HUDEP-2 (cell line): ENCODE data around the gene MEIKIN.

Experiments used
- DNase-seq, 76 experiments: peaks; one replicate each; lab custom pipeline; 2025; ENCODE audit not compliant: unreplicated experiment in 76 of 76; lab: John Stamatoyannopoulos, UW

MEIKIN gene

DNA sequence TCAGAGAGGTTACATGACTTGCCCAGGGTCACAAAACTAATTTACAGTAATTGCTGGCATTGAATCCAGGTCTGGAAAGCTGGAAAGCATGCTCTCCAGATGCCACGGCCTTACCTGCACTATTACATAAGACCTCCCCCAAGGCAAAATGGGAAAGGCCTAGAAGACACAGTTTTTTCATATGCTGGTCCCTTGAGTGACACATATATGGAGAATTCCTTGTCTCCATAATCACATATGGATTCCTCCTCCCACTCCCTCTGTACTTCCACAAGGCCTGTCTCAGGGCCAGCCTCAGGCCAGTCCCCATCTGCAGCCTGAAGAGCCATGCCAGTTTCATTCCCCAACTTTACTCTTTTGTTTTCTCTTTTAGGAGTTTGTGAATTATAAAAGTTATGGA is 28.6 kb upstream of the MEIKIN start:
- no peak for DNase-seq

- no peak for DNase-seq
Measured at GRCh38 chr5:131973089-131973712, 27.7 kb upstream of the MEIKIN start.

DNA sequence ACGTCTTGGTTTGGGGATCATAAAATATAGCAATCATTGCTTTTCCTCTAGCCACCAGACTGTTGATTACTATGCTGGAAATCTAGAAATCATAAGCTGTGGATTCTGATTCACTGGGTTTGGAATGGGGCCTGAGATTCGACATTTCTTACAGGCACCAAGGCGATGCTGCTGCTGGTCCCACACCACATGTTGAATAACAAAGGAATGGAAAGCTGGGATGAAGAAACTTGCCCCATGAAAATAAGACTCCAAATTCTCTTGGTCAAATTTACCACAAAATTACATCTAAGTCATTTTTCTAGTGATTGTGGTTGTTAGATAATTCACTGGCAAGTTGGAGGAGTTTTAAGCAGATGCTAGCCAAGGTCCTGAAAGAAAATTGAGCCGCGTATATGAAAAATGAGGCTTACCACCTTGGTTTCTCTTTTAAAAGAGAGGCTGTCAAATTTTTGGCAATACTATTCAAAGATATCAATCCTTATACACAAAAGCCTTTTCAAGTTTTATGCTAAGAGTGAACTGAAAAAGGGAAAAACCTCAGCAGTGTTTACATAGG is 23.0 kb upstream of the MEIKIN start:
- DNase-seq: no peak

DNA sequence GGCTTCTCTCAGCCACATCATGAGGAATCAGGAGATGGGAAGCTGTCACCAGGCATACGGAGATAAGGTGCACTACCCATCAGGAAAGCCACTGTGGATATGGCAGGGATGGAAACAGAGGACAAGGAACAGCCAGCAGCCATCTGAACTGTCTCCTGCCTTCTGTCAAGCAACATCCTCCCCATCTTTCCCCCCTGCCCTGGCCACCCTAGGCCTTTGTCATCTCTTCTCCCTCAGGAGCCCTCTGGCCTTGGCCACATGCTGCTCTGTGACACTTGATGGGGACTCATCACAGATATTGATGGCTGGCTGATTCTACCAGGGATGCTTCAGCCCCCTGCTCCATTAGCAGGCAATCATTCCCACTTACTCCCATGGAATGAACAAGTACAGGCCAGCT is 21.1 kb upstream of the MEIKIN start:
- DNase-seq: no peak

GRCh38 chr5:131965826-131966415 is 20.5 kb upstream of the MEIKIN start:
- no peak for DNase-seq

DNA sequence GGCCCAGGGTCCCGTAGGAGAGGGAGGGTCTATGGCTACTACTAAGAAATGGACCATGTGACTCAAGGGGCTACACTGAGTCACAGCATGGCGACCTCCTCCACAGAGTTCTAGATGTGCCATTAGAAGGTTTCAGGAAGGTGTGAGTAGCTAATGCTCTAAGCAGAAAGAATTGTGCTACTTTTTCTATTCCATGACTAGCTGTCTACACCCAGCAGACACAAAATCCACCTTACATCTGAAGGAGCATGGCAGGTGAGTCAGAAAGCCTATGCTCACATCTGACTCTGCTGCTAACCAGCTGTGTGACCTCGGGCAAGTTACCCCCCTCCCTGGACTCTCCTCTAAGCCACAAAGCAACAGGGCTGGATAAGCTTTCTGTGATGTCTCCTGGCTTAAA is 14.4 kb upstream of the MEIKIN start:
- DNase-seq: no peak

DNA sequence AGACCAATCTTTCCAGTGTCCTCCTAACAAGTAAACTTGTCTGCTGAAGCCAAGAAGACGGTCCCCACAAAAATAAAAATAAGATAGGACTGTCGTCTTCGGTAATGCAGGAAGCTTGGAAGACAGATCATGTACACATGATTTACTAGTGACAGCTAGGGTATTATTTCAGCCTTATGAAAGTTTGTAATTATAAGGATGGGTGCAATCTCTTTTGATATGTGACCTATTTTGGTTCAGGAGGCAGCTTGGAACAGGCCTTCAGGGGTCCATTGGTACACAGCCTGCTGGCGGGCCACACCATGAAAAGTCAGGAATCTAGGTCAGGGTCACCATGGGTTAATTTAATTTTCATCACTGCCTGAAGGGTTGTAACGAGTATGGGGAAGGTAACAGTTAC is 13.7 kb upstream of the MEIKIN start:
- no peak for DNase-seq

DNA sequence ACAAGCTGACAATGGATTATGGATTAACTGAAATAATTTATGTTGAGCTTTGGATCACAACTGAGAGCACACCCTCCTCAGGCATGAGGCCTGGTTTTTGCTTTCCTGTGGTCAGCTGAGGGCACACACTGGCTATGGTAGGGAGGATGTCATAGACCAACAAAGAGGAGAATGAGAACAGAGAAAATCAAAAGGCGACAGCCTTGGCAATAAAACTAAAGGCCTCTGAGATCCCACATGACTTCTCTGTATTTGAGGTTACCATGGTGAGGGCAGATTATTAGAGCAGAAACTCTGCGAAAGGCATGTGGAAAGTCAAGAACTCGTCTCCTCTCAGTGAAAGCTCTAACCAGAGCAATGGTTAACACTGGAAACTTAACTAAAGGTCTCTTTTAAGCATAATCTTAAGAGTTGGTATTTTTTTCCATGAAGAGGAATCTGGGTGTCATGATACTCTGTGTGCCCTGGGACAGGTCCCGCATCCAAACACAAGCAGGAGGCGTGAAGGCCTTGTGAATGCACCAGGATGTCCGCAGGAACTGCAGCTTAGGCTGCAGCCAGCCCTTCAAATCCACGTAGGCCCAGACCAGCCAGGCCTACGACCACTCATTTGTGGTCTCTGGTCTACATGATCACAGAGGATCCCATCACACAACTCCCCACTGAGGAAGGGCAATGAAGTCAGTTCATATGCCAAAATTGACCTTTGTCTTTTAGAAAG is 12.4 kb upstream of the MEIKIN start:
- no peak for DNase-seq

- DNase-seq: no peak
Measured at GRCh38 chr5:131953969-131954368, 8.5 kb upstream of the MEIKIN start.

DNA sequence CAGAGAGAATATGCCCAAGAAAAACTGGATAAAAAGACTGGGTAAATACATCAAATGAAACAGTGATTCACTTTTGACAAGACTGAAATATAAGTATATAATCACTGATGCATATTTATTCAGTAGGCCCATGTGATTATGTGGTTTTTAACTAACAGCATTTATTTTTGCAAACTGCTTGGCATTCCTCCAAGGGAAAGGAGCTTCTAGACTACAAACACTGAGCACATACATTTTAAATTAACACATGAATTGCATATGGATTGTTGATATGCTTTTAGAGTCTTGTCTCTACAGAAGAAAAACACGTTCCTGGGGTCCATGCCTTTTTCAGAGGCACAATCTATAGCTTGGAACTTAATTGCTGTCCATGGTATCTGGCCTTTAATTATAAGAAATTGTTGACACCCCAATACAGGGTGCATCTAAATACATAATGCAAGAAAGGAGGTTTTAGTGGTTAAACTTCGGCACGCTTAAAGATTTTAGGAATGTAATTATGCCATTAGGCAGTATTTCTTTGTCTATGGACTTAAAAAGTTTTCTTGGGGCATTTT is 6.9 kb upstream of the MEIKIN start:
- DNase-seq: no peak

DNA sequence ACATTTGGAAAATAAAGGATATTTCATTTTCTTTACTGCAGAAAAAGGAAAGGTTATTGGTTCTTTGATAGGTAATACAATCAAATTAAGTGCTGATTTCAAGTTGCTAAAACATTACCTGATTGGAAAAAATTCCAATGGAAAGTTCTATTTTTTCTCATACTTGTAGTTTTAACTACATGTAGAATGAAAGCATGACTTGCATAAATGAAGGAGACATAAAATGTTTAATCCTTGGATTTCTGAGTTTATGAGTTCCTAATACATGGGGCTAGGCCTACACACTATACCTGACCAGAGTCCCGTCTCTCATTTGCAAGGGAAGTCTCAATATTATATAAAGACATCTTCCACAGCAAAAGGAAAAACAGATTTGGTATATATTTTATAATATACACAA is 5.2 kb upstream of the MEIKIN start:
- no peak for DNase-seq

GRCh38 chr5:131947445-131947844 is 2.0 kb upstream of the MEIKIN start:
- no peak for DNase-seq

DNA sequence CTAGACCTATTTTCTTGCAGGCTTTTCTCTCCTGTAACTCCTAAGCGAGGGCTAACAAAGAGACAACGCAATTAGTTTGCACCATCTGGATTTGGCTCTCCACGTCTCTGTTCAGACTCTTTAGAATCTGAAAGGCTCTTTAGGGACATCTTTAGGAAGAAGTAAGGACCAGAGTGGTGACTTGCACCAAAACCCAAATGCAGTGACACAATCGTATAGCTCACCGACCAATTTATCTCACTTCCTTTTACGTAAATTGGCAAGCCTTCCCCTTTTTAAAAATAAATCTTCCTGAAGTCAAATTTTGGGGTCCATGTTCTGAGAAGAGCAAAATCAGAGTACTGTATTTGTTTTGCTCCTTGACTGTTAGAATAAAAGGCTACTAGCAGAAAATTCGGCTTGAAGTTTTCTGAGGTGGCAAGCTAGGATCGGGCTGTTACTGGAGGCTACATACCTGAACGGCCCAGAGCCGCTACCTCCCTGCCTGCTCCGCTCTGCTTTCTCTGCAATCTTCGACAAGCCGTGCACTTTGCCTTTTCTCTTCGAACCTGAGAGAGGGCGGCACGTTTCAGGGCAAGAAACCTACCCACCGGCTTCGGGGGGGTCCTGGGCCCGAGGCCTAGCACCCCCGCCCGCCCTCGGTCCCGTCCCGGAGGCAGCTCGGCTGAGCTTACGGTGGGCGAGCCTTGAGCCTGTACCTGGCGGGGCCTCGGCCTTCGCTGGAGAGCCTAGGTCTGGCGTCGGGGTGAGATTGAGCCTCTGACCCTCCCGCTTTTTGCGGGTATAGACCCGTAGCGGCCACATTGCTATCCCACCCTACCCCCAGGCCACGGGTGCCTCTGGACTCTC is 537 bp downstream of the MEIKIN start:
- DNase-seq: no peak

DNA sequence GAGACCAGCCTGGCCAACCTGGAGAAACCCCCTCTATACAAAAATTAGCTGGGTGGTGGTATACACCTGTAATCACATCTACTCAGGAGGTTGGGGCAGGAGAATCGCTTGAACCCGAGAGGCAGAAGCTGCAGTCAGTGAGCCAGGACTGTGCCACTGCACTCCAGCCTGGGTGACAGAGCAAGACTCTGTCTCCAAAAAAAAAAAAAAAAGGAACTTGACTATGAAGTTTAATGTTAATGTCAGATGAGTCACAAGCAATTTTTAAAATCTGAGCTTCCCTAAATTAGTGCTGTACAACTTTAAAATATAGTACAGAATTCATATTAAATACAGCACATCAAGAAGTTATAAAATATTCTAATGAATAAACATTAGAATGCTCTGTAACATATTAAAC is 1.5 kb downstream of the MEIKIN start:
- DNase-seq: no peak

DNA sequence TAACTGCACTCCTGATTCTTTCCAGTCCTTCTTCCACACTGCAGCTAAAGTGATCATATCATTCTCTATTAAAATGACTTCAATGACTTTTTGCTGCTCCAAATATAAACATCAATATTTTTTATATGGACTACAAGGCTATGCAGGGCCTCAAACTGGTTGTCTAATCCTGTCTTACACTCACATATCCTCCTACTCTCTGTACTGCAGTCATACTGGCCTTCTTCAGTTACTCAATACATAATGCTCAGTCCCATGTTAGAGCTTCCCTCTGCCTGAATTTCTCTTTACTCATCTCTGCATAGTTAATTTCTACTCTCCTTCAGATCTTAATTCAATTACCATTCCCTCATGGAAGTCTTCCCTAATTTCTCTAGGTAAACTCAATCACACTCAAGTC is 3.4 kb downstream of the MEIKIN start:
- no peak for DNase-seq

- DNase-seq: no peak
Measured at GRCh38 chr5:131939690-131940345, 5.6 kb downstream of the MEIKIN start.

GRCh38 chr5:131932235-131932634 is 13.2 kb downstream of the MEIKIN start:
- no peak for DNase-seq

DNA sequence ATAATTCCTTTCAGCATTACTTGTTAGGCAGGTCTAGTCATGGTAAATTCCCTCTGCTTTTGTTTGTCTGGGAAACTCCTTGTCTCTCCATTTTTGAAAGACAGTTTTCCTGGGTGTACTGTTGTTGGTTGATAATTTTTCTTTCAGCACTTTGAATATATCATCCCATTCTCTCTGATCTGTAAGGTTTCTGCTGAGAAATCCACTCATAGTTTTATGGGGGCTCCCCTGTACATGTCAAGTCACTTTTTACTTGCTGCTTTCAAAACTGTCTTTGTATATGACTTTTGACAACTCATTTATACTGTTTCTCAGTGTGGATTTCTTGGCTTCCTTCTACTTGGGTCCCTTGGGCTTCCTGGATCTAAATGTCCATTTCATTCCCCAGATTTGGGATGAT is 16.5 kb downstream of the MEIKIN start:
- no peak for DNase-seq

- no peak for DNase-seq
Measured at GRCh38 chr5:131926168-131926567, 19.3 kb downstream of the MEIKIN start.

GRCh38 chr5:131916481-131916880 is 29.0 kb downstream of the MEIKIN start:
- DNase-seq: no peak
